ENCODE data around the gene SEC14L3. TPM values are rescaled to one million over a fixed set of nuclear protein-coding genes. Genes with fewer than 3 reads are reported as not detected.

SEC14L3 gene
- total RNA-seq, 4 donors from 2014 or later: 0.19 TPM; not detected in 3

DNA sequence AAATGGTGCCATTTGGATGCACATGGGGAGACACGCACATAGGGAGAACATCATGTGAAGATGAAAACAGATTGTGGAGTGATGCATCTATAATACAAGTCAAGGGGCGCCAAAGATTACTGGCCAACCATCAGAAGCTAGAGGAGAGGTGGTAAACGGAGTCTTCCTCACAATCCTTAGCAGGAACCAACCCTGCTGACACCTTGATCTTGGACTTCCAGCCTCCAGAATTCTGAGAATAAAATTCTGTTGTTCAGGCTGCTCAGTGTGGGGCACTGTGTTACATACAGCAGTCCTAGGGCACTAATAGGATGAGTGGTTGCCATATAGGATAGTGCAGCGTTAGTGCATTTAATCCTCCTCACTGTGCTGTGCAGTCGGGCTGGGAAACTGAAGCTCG, 41.6 kb upstream of the SEC14L3 start:
- WGBS, 2 donors: 84 to 92% methylated on average over 4 to 6 of the region's 6 CpGs
- intact Hi-C loops (cut with DNase I): no loop called here

GRCh38 chr22:30511911-30512310, 40.1 kb upstream of the SEC14L3 start:
- intact Hi-C loops (cut with DNase I): no loop called here
- WGBS, 2 donors: 84 to 88% methylated on average over 7 of the region's 7 CpGs
- no peak for DNase-seq
- peaks cover 0 to 18% (median 0%) of the 10 kb centered on the region in 4 donors for H3K27me3 ChIP-seq
- no peaks in the 10 kb centered on the region for H3K36me3 ChIP-seq
- no peak overlapping the region for H3K4me3 ChIP-seq
- H3K9me3 ChIP-seq: no peaks in the 10 kb centered on the region
- no peak for TF ChIP-seq POLR2A (IDR thresholded peaks at IDR 0.05)
- TF ChIP-seq, protein P1, sequence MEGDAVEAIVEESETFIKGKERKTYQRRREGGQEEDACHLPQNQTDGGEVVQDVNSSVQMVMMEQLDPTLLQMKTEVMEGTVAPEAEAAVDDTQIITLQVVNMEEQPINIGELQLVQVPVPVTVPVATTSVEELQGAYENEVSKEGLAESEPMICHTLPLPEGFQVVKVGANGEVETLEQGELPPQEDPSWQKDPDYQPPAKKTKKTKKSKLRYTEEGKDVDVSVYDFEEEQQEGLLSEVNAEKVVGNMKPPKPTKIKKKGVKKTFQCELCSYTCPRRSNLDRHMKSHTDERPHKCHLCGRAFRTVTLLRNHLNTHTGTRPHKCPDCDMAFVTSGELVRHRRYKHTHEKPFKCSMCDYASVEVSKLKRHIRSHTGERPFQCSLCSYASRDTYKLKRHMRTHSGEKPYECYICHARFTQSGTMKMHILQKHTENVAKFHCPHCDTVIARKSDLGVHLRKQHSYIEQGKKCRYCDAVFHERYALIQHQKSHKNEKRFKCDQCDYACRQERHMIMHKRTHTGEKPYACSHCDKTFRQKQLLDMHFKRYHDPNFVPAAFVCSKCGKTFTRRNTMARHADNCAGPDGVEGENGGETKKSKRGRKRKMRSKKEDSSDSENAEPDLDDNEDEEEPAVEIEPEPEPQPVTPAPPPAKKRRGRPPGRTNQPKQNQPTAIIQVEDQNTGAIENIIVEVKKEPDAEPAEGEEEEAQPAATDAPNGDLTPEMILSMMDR (IDR thresholded peaks at IDR 0.05): no peak
- no peaks in the 10 kb centered on the region for H3K4me1 ChIP-seq
- no peak overlapping the region for H3K27ac ChIP-seq

More for the DNA sequence above, 41.6 kb upstream of the SEC14L3 start:
- no peaks in the 10 kb centered on the region for H3K36me3 ChIP-seq
- H3K27me3 ChIP-seq: peaks cover 0 to 4% (median 0%) of the 10 kb centered on the region in 4 donors
- no peaks in the 10 kb centered on the region for H3K9me3 ChIP-seq
- H3K27ac ChIP-seq: no peak overlapping the region
- no peak for DNase-seq
- no peaks in the 10 kb centered on the region for H3K4me1 ChIP-seq
- TF ChIP-seq, protein P1 (IDR thresholded peaks at IDR 0.05): no peak
- no peak for TF ChIP-seq POLR2A (IDR thresholded peaks at IDR 0.05)
- H3K4me3 ChIP-seq: no peak overlapping the region

DNA sequence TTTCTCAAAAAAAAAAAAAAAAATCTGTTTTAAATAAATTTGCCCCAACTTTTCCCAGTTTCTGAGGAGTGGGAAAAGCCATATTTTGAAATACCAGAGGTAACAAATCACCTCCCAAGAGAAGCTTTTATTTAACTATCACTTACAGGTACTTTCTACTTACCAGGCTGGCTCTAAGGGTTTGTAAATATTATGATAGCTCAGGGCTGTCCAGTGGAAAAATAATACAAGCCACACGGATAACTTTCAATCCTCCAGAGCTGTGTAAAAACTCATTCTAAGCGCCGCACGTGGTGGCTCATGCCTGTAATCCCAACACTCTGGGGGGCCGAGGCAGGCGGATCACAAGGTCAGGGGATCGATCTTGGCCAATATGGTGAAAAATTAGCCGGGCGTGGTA, 39.3 kb upstream of the SEC14L3 start:
- no peaks in the 10 kb centered on the region for H3K4me1 ChIP-seq
- TF ChIP-seq, protein P1 (IDR thresholded peaks at IDR 0.05): no peak
- TF ChIP-seq POLR2A (IDR thresholded peaks at IDR 0.05): no peak
- intact Hi-C loops (cut with DNase I): no loop called here
- H3K36me3 ChIP-seq: no peaks in the 10 kb centered on the region
- 65 to 90% methylated on average over 6 to 9 of the region's 9 CpGs for WGBS, 2 donors
- H3K27ac ChIP-seq: no peak overlapping the region
- no peak for DNase-seq
- no peak overlapping the region for H3K4me3 ChIP-seq
- peaks cover 0 to 26% (median 0%) of the 10 kb centered on the region in 4 donors for H3K27me3 ChIP-seq
- no peaks in the 10 kb centered on the region for H3K9me3 ChIP-seq

DNA sequence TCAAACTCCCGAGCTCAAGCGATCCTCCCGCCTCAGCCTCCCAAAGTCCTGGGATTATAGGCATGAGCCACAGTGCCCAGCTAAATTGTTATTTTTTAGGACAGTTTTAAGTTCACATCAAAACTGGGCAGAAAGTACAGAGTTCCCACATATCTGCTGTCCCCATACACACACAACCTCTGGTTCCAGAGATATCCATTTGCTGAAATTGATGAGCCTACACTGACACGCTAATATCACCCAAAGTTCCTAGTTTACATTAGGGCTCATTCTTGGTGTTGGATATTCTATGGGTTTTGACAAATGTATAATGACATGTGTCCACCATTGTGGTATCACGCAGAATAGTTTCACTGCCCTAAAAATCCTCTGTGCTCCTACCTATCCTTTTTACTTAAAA, 36.4 kb upstream of the SEC14L3 start:
- H3K4me1 ChIP-seq: peaks cover 0 to 8% (median 0%) of the 10 kb centered on the region in 3 donors
- no peak overlapping the region for H3K4me3 ChIP-seq
- TF ChIP-seq, protein P1 (IDR thresholded peaks at IDR 0.05): no peak
- TF ChIP-seq POLR2A (IDR thresholded peaks at IDR 0.05): no peak
- no peaks in the 10 kb centered on the region for H3K9me3 ChIP-seq
- H3K36me3 ChIP-seq: no peaks in the 10 kb centered on the region
- intact Hi-C loops (cut with DNase I): no loop called here
- peaks cover 0 to 55% (median 0%) of the 10 kb centered on the region in 4 donors for H3K27me3 ChIP-seq
- 72 to 90% methylated on average over 5 of the region's 5 CpGs for WGBS, 2 donors
- H3K27ac ChIP-seq: no peak overlapping the region
- DNase-seq: no peak

- WGBS, 2 donors: 74 to 78% methylated on average over 4 of the region's 4 CpGs
- intact Hi-C loops (cut with DNase I): no loop called here
Observed at GRCh38 chr22:30507670-30508069, 35.9 kb upstream of the SEC14L3 start.

More at GRCh38 chr22:30507670-30508069, 35.9 kb upstream of the SEC14L3 start:
- Histone ChIP-seq H3K9me3 (no peaks in the 10 kb centered on the region), H3K27ac (no peak overlapping the region), H3K4me1 (peaks cover 0 to 8% (median 0%) of the 10 kb centered on the region in 3 donors), H3K27me3 (peaks cover 0 to 59% (median 0%) of the 10 kb centered on the region in 4 donors), H3K36me3 (no peaks in the 10 kb centered on the region), H3K4me3 (no peak overlapping the region)
- no peak for DNase-seq
- TF ChIP-seq POLR2A (IDR thresholded peaks at IDR 0.05): no peak
- TF ChIP-seq, protein P1 (IDR thresholded peaks at IDR 0.05): no peak
